ENCODE data around the gene FLNC.

The FLNC gene

DNA sequence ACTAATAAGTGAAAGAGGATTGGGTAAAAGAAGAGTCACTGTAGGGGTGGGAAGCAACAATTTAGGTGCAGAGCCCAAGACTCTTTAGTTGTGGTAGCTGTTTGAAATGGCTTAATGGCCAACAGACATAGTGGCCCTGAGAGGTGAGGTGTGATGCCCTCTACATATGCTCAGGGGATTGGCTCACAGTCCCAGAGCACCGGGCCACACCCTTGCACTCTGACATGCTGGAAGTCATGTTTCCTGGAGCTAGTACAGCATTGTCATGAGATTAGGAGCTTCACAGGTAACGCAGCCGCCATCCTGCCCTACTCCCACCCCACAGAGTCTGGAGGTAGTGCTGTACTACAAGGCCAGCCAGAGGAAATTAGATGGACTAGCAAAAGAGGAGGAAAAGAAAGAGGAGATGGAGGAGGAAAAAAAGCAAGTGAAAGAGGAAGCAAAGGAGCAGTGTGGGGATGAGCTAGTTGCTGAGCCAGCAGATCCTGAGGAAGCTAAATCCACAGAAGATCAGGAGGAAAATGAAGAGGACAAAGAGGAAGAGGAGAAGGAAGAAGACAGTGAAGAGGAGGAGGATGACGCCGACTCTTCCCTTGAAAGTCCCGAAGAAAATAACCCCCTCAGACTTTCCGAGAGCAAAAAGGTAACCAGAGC lies 14.8 kb upstream of the FLNC start:
- DNase-seq = no peak
- no peak overlapping the region for H3K4me3 ChIP-seq (ENCODE audit: low read depth, low read length)
- no peaks in the 10 kb centered on the region for H3K4me1 ChIP-seq
- H3K36me3 ChIP-seq = peaks cover 45% of the 10 kb centered on the region
- H3K9me3 ChIP-seq = no peaks in the 10 kb centered on the region
- TF ChIP-seq, protein P1, sequence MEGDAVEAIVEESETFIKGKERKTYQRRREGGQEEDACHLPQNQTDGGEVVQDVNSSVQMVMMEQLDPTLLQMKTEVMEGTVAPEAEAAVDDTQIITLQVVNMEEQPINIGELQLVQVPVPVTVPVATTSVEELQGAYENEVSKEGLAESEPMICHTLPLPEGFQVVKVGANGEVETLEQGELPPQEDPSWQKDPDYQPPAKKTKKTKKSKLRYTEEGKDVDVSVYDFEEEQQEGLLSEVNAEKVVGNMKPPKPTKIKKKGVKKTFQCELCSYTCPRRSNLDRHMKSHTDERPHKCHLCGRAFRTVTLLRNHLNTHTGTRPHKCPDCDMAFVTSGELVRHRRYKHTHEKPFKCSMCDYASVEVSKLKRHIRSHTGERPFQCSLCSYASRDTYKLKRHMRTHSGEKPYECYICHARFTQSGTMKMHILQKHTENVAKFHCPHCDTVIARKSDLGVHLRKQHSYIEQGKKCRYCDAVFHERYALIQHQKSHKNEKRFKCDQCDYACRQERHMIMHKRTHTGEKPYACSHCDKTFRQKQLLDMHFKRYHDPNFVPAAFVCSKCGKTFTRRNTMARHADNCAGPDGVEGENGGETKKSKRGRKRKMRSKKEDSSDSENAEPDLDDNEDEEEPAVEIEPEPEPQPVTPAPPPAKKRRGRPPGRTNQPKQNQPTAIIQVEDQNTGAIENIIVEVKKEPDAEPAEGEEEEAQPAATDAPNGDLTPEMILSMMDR (IDR thresholded peaks at IDR 0.05; ENCODE audit: low read depth, low read length) = no peak
- no peaks in the 10 kb centered on the region for H3K27me3 ChIP-seq

DNA sequence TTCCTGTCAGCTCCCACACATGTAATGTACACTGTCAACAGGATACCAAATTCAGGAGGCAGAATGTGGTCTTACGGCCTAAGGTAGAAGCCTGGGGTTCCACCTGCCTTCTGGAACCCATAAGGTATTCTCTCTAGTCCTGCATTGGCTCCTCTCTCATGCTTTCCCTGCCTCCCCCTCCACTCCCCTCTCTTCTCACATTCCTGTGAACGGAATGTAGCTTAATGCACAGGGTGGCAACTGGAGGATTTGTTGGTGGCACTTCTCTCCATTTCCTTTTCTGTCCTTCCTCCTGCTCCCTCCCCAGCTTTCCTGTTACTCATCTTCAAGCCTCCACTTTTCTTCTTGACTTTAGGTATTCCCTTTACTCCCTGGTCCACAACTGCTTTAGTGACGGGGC lies 11.5 kb upstream of the FLNC start:
- no peaks in the 10 kb centered on the region for H3K9me3 ChIP-seq
- DNase-seq = no peak
- TF ChIP-seq, protein P1 (IDR thresholded peaks at IDR 0.05; ENCODE audit: low read depth, low read length) = no peak
- no peaks in the 10 kb centered on the region for H3K4me1 ChIP-seq
- peaks cover 19% of the 10 kb centered on the region for H3K36me3 ChIP-seq
- H3K27me3 ChIP-seq = no peaks in the 10 kb centered on the region
- no peak overlapping the region for H3K4me3 ChIP-seq (ENCODE audit: low read depth, low read length)

DNA sequence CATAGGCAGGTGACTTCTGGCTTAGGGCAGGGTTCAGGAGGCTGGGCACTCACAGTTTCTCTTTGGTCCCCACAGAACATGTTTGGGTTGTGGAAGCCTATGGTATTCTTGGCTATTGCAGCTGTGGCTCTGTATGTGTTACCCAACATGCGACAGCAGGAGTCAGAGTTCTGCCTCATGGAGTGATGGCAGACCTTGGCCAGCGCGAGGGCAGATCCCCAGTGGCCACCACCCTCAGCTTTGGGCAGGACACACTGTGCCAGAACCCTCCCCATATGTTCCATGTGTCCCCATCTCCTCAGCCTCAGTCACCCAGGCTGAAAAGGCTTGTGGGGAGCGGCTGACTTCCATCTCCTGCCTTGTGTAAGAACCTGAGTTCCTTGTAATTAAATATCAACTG lies 8.5 kb upstream of the FLNC start:
- TF ChIP-seq, protein P1 (IDR thresholded peaks at IDR 0.05; ENCODE audit: low read depth, low read length) = no peak; the same call in 1 of the 2 replicates
- Histone ChIP-seq H3K27me3 (no peaks in the 10 kb centered on the region), H3K36me3 (peaks cover 10% of the 10 kb centered on the region; the same call in 1 of the 2 replicates), H3K4me1 (no peaks in the 10 kb centered on the region), H3K9me3 (no peaks in the 10 kb centered on the region), H3K4me3 (ENCODE audit: low read depth, low read length) (no peak overlapping the region)
- no peak for DNase-seq

DNA sequence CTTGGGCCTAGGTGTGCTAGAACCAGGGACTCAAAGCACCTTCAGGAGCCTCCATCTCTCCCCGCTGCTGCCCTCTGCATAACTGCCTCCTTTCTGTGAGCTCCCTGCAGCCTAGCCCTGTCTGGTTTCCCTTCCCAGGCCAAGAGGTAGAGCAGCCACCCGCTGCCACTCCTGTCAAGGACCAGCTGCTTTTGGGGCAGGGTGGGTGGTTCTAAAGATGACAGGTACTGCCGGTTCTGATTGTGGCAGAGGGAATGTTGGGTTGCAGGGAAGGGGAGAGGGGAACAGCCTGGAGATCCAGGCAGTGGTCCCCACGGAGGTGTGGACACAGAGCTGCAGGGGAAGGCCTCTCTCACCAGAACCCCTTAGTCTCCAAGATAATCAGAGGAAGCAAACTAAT lies 3.7 kb upstream of the FLNC start:
- no peak for DNase-seq
- TF ChIP-seq, protein P1 (IDR thresholded peaks at IDR 0.05; ENCODE audit: low read depth, low read length) = no peak
- peaks cover 2% of the 10 kb centered on the region; the same call in 1 of the 2 replicates for H3K36me3 ChIP-seq
- no peaks in the 10 kb centered on the region for H3K9me3 ChIP-seq
- H3K4me3 ChIP-seq (ENCODE audit: low read depth, low read length) = no peak overlapping the region
- no peaks in the 10 kb centered on the region for H3K27me3 ChIP-seq
- peaks cover 13% of the 10 kb centered on the region for H3K4me1 ChIP-seq

DNA sequence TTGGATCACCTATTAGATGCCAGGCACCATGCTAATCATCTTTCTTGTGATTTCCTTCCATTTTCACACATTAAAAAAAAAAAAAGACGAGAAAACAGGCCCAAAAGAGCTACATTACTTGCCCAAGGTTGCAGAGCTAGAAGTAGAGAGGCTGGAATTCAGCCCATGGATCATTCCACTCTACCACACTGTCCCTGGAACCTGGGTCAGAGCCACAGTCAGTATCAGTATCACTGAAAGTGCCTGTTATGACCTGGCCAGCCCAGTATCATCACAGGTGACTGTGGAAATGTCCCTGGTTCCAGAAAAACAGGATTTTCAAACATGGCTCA lies 3.3 kb upstream of the FLNC start:
- H3K4me1 ChIP-seq = peaks cover 13% of the 10 kb centered on the region
- TF ChIP-seq, protein P1 (IDR thresholded peaks at IDR 0.05; ENCODE audit: low read depth, low read length) = no peak
- H3K36me3 ChIP-seq = no peaks in the 10 kb centered on the region
- H3K9me3 ChIP-seq = no peaks in the 10 kb centered on the region
- no peak for DNase-seq
- no peak overlapping the region for H3K4me3 ChIP-seq (ENCODE audit: low read depth, low read length)
- no peaks in the 10 kb centered on the region for H3K27me3 ChIP-seq

DNA sequence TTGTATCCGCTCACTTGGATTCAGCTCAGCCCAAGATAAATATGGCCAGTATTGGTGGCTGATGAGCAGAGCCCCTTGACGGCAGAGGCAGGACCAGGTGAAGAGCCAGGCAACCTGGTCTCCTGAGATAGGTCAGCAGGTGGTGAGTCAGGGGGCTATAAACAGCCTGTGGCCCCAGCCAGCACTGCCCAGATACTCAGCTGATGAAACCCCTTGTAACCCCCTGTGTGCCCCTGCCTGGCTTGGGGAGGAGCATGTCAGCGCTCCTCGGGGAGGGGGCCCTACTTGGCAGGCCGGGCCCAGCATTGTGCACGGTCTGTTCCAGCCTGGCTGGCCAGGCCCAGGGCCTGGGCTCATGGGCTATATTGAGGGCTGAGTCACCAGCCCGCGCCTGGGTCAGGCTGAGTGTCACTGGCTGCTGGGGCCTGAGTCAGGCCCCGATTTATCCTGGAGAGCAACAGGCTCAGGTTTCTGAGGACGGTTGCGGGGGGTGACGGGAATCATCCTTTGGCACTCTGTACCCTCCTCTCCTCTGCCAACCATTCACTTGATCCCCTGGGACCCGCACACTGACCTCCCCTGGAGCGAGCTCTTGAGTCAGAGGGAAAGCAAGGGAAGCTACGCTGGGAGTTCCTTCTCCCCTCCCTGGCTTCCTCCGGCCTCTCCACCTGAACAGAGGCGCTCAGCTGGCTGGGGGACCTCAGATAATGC lies 2.8 kb upstream of the FLNC start:
- DNase-seq = peak; percentile 56
- Histone ChIP-seq H3K36me3 (no peaks in the 10 kb centered on the region), H3K27me3 (no peaks in the 10 kb centered on the region), H3K4me1 (peaks cover 13% of the 10 kb centered on the region), H3K9me3 (no peaks in the 10 kb centered on the region), H3K4me3 (ENCODE audit: low read depth, low read length) (no peak overlapping the region)
- TF ChIP-seq, protein P1 (IDR thresholded peaks at IDR 0.05; ENCODE audit: low read depth, low read length) = no peak
